Measurements from ENCODE around the gene DOCK10.

Gene DOCK10

GRCh38 chr2:224987733-224988132 lies 54.5 kb downstream of the DOCK10 start:
- Histone ChIP-seq H3K36me3 (ENCODE audit: insufficient read depth, low read length) (no peaks in the 10 kb centered on the region), H3K27ac (ENCODE audit: low read depth, low read length) (no peak overlapping the region), H3K9me3 (ENCODE audit: low read length) (no peaks in the 10 kb centered on the region), H3K9ac (ENCODE audit: low read length) (no peak overlapping the region), H3K4me3 (ENCODE audit: low read depth in 1 of 2, low read length in 2 of 2) (no peak overlapping the region), H3K4me1 (ENCODE audit: insufficient read depth, low read length) (peaks cover 8% of the 10 kb centered on the region), H3K27me3 (ENCODE audit: control insufficient read depth in 1 of 2, insufficient read depth in 2 of 2, low read length in 2 of 2) (no peaks in the 10 kb centered on the region)

DNA sequence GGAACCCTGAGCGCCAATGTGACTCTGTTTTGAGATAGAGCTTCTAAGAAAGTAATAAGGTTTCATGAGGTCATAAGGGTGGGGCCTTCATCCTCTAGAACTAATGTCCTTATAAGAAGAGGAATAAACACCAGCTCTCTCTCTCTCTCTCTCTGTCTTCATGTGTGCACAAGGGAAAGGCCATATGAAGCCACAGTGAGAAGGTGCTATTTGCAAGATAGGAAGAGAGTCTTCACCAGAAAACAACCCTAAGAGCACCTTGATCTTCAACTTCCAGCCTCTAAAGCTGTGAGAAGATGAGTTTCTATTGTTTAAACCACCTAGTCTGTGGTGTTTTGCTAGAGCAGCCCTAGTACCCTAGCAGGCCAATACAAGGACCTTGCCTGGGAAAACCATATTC lies 55.8 kb downstream of the DOCK10 start:
- H3K27me3 ChIP-seq (ENCODE audit: control insufficient read depth in 1 of 2, insufficient read depth in 2 of 2, low read length in 2 of 2): no peaks in the 10 kb centered on the region
- peaks cover 8% of the 10 kb centered on the region for H3K4me1 ChIP-seq (ENCODE audit: insufficient read depth, low read length)
- no peak overlapping the region for H3K4me3 ChIP-seq (ENCODE audit: low read depth in 1 of 2, low read length in 2 of 2)
- H3K36me3 ChIP-seq (ENCODE audit: insufficient read depth, low read length): no peaks in the 10 kb centered on the region
- H3K27ac ChIP-seq (ENCODE audit: low read depth, low read length): no peak overlapping the region
- H3K9ac ChIP-seq (ENCODE audit: low read length): no peak overlapping the region
- H3K9me3 ChIP-seq (ENCODE audit: low read length): no peaks in the 10 kb centered on the region

GRCh38 chr2:224984637-224985036 lies 57.6 kb downstream of the DOCK10 start:
- H3K9ac ChIP-seq (ENCODE audit: low read length): no peak overlapping the region
- H3K9me3 ChIP-seq (ENCODE audit: low read length): no peaks in the 10 kb centered on the region
- no peaks in the 10 kb centered on the region for H3K36me3 ChIP-seq (ENCODE audit: insufficient read depth, low read length)
- no peak overlapping the region for H3K27ac ChIP-seq (ENCODE audit: low read depth, low read length)
- peaks cover 8% of the 10 kb centered on the region for H3K4me1 ChIP-seq (ENCODE audit: insufficient read depth, low read length)
- H3K27me3 ChIP-seq (ENCODE audit: control insufficient read depth in 1 of 2, insufficient read depth in 2 of 2, low read length in 2 of 2): no peaks in the 10 kb centered on the region
- no peak overlapping the region for H3K4me3 ChIP-seq (ENCODE audit: low read depth in 1 of 2, low read length in 2 of 2)

DNA sequence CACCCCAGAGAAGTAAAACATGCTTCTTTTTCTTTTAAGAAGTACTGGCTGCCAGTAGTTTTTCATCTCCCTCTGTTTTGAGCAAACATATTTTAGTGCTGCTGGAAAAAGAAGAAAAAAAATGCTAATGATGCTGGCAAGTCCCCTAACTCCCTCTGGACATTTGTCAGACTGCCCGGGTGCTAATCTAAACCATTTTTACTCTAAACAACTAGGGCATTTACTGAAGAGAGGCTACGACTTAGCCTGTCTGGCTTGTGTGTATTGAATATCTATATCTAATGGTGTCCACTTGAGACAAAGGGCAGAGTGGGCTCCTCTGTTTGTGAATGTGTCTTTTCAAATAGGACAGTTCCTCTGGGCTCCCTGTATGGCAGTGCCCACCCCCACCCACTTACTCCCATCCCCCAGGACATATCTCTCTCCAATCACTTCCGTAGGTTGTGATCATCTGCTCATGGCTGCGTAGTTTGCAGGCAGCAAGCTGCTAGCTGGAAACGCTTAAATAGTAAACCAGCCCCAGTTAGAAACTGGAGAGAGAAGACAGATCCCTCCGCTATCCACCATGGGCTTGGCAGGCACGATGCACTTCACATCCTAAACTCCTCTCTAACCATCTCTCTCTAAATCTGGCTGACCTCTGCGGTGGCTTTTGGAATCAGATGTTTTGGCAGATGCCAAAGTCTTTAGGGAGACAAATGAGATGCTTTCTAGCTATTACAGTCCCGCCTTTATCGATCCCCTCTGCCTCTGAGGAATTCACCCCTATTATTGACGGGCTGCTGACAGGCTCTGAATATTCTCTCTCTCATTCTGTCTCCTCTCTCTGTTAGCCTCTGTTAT lies 58.3 kb downstream of the DOCK10 start:
- Histone ChIP-seq H3K27ac (ENCODE audit: low read depth, low read length) (peak overlapping the region; percentile 52), H3K4me3 (ENCODE audit: low read depth in 1 of 2, low read length in 2 of 2) (peak overlapping the region; percentile 30 to 38), H3K4me1 (ENCODE audit: insufficient read depth, low read length) (peaks cover 8% of the 10 kb centered on the region), H3K36me3 (ENCODE audit: insufficient read depth, low read length) (no peaks in the 10 kb centered on the region), H3K9me3 (ENCODE audit: low read length) (no peaks in the 10 kb centered on the region), H3K9ac (ENCODE audit: low read length) (no peak overlapping the region), H3K27me3 (ENCODE audit: control insufficient read depth in 1 of 2, insufficient read depth in 2 of 2, low read length in 2 of 2) (no peaks in the 10 kb centered on the region)

- Histone ChIP-seq H3K27me3 (ENCODE audit: control insufficient read depth in 1 of 2, insufficient read depth in 2 of 2, low read length in 2 of 2) (no peaks in the 10 kb centered on the region), H3K36me3 (ENCODE audit: insufficient read depth, low read length) (no peaks in the 10 kb centered on the region), H3K9me3 (ENCODE audit: low read length) (no peaks in the 10 kb centered on the region), H3K9ac (ENCODE audit: low read length) (no peak overlapping the region), H3K4me3 (ENCODE audit: low read depth in 1 of 2, low read length in 2 of 2) (peak overlapping the region; percentile 26 to 38), H3K27ac (ENCODE audit: low read depth, low read length) (peak overlapping the region; percentile 52), H3K4me1 (ENCODE audit: insufficient read depth, low read length) (peaks cover 8% of the 10 kb centered on the region)
Observed at GRCh38 chr2:224982910-224983711, 59.2 kb downstream of the DOCK10 start.

GRCh38 chr2:224982226-224982625 lies 60.0 kb downstream of the DOCK10 start:
- Histone ChIP-seq H3K27me3 (ENCODE audit: control insufficient read depth in 1 of 2, insufficient read depth in 2 of 2, low read length in 2 of 2) (no peaks in the 10 kb centered on the region), H3K27ac (ENCODE audit: low read depth, low read length) (no peak overlapping the region), H3K9me3 (ENCODE audit: low read length) (no peaks in the 10 kb centered on the region), H3K4me1 (ENCODE audit: insufficient read depth, low read length) (peaks cover 8% of the 10 kb centered on the region), H3K9ac (ENCODE audit: low read length) (no peak overlapping the region), H3K4me3 (ENCODE audit: low read depth in 1 of 2, low read length in 2 of 2) (no peak overlapping the region), H3K36me3 (ENCODE audit: insufficient read depth, low read length) (no peaks in the 10 kb centered on the region)

DNA sequence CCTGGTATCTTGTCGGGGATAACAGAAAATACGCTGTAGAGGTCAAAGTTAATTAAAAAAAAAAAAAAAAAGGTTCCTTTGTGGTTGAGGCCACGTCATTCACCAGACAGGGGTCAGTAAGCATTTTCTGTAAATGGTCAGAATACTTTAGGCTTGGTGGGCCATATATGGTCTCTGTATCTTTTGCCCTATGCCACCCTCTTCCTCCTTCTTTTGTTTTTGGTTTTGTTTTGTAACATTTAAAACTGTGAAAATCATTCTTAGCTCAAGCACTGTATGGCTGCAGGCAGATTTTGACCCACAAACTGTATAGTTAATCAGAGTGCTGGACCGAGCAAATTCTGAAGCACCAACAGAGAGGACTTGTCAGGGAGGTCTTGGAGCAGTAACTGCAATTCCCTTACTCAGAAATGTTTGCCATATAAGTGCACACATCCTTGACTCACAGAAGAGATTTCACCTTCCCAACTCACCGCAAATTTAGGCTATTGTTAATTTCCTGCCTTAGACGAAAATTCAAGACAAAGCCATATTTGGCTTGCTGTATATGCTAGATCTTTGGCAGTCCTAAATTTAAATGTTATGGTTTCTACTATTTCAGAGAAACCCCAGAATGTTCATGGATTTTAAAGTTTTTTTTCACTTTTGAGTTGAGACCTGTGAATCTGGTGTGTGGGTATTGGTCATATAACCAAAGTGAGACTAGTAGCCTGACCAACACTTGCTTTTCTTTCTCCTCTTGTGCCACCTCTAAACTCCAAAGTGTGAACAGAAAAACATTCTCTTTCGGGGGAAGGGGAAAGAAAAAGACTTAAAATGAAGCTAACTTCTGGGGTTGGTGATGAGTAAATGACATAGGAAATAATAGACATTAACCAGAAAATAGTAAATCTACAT lies 65.4 kb downstream of the DOCK10 start:
- no peak overlapping the region for H3K9ac ChIP-seq (ENCODE audit: low read length)
- H3K27me3 ChIP-seq (ENCODE audit: control insufficient read depth in 1 of 2, insufficient read depth in 2 of 2, low read length in 2 of 2): no peaks in the 10 kb centered on the region
- H3K9me3 ChIP-seq (ENCODE audit: low read length): no peaks in the 10 kb centered on the region
- no peak overlapping the region for H3K4me3 ChIP-seq (ENCODE audit: low read depth in 1 of 2, low read length in 2 of 2)
- no peaks in the 10 kb centered on the region for H3K36me3 ChIP-seq (ENCODE audit: insufficient read depth, low read length)
- H3K4me1 ChIP-seq (ENCODE audit: insufficient read depth, low read length): no peaks in the 10 kb centered on the region
- no peak overlapping the region for H3K27ac ChIP-seq (ENCODE audit: low read depth, low read length)

DNA sequence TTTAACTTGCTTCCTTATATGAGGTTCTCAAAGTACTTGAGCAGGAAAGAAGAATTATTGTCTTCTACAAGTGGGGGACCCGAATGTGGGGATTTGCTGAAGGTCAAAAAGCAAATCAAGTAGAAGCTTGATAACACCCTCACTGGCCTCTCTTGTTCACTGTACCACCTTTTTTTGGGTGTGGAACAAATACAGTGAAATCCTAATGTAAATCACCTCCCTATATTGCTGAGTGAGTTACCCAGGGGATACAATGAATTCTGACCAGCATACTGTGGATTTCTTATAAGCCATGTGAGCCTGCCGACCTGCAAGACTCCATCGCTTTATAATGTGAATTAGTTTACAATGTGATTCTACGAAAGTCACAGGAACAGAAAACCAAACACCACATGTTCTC lies 66.5 kb downstream of the DOCK10 start:
- no peaks in the 10 kb centered on the region for H3K4me1 ChIP-seq (ENCODE audit: insufficient read depth, low read length)
- no peaks in the 10 kb centered on the region for H3K27me3 ChIP-seq (ENCODE audit: control insufficient read depth in 1 of 2, insufficient read depth in 2 of 2, low read length in 2 of 2)
- no peaks in the 10 kb centered on the region for H3K36me3 ChIP-seq (ENCODE audit: insufficient read depth, low read length)
- H3K9me3 ChIP-seq (ENCODE audit: low read length): no peaks in the 10 kb centered on the region
- H3K27ac ChIP-seq (ENCODE audit: low read depth, low read length): no peak overlapping the region
- no peak overlapping the region for H3K9ac ChIP-seq (ENCODE audit: low read length)
- no peak overlapping the region for H3K4me3 ChIP-seq (ENCODE audit: low read depth in 1 of 2, low read length in 2 of 2)

- Histone ChIP-seq H3K27me3 (ENCODE audit: control insufficient read depth in 1 of 2, insufficient read depth in 2 of 2, low read length in 2 of 2) (no peaks in the 10 kb centered on the region), H3K4me1 (ENCODE audit: insufficient read depth, low read length) (no peaks in the 10 kb centered on the region), H3K4me3 (ENCODE audit: low read depth in 1 of 2, low read length in 2 of 2) (no peak overlapping the region), H3K27ac (ENCODE audit: low read depth, low read length) (no peak overlapping the region), H3K9me3 (ENCODE audit: low read length) (no peaks in the 10 kb centered on the region), H3K9ac (ENCODE audit: low read length) (no peak overlapping the region), H3K36me3 (ENCODE audit: insufficient read depth, low read length) (no peaks in the 10 kb centered on the region)
Observed at GRCh38 chr2:224973112-224974016, 68.9 kb downstream of the DOCK10 start.

DNA sequence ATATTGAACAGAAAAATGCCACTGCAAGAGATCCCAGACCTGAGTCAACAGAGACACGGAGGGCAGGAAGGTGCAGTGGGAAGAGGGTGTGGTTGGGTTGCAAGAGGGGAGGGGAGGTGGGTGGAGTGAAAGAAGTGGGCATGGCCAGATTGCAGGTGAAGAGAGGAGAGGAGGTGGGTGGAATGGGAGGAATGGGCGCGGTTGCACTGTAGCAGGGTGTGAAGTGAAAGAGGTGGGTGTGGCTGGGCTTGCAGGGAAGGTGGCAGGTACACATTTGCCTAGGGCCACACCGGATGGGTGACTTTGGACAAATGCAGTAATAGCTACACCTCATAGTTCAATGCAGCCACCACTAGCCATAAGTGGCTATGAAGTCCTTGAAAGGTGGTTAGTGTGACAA lies 71.1 kb downstream of the DOCK10 start:
- no peaks in the 10 kb centered on the region for H3K36me3 ChIP-seq (ENCODE audit: insufficient read depth, low read length)
- H3K27me3 ChIP-seq (ENCODE audit: control insufficient read depth in 1 of 2, insufficient read depth in 2 of 2, low read length in 2 of 2): no peaks in the 10 kb centered on the region
- no peak overlapping the region for H3K27ac ChIP-seq (ENCODE audit: low read depth, low read length)
- no peak overlapping the region for H3K4me3 ChIP-seq (ENCODE audit: low read depth in 1 of 2, low read length in 2 of 2)
- H3K9ac ChIP-seq (ENCODE audit: low read length): no peak overlapping the region
- no peaks in the 10 kb centered on the region for H3K4me1 ChIP-seq (ENCODE audit: insufficient read depth, low read length)
- no peaks in the 10 kb centered on the region for H3K9me3 ChIP-seq (ENCODE audit: low read length)

All from muscle layer of colon (tissue), 2 donors.